ENCODE results near the gene FOLR2.
"Not testable (repeated sequence)": the region's sequence is repeated elsewhere in the genome, so short reads cannot be mapped to it uniquely, and the experiment has no call there.

FOLR2 gene

GRCh38 chr11:72179804-72180396 lies 36.7 kb upstream of the FOLR2 start:
- Histone ChIP-seq H3K4me2 (ENCODE audit: low read depth, low read length, poor library complexity, severe bottlenecking) (no peak overlapping the region), H3K9me2 (replicated peaks; ENCODE audit: insufficient read depth, low read length) (no peaks in the 10 kb centered on the region), H3F3A (ENCODE audit: insufficient read depth) (no peaks in the 10 kb centered on the region), H4K20me1 (ENCODE audit: low read depth, low read length) (no peaks in the 10 kb centered on the region), H3K27ac (ENCODE audit: low read depth, low read length) (no peak overlapping the region), H3K9ac (ENCODE audit: low read length) (no peak overlapping the region), H3K27me3 (ENCODE audit: low read length) (no peaks in the 10 kb centered on the region), H2AFZ (ENCODE audit: low read depth, low read length, severe bottlenecking) (no peak overlapping the region), H3K36me3 (ENCODE audit: low read length) (no peaks in the 10 kb centered on the region), H3K9me3 (ENCODE audit: insufficient read depth, low read length) (no peaks in the 10 kb centered on the region), H3K79me2 (ENCODE audit: insufficient read depth, low read length) (no peaks in the 10 kb centered on the region), H3K4me3 (ENCODE audit: insufficient read depth, low read length, poor library complexity, severe bottlenecking) (no peak overlapping the region)
- TF ChIP-seq EZH2phosphoT487 (conservative IDR thresholded peaks at IDR 0.05; ENCODE audit: low read length) (no peak), CTCF (IDR thresholded peaks at IDR 0.05; ENCODE audit: insufficient read depth, low read length, poor library complexity, severe bottlenecking) (no peak)

DNA sequence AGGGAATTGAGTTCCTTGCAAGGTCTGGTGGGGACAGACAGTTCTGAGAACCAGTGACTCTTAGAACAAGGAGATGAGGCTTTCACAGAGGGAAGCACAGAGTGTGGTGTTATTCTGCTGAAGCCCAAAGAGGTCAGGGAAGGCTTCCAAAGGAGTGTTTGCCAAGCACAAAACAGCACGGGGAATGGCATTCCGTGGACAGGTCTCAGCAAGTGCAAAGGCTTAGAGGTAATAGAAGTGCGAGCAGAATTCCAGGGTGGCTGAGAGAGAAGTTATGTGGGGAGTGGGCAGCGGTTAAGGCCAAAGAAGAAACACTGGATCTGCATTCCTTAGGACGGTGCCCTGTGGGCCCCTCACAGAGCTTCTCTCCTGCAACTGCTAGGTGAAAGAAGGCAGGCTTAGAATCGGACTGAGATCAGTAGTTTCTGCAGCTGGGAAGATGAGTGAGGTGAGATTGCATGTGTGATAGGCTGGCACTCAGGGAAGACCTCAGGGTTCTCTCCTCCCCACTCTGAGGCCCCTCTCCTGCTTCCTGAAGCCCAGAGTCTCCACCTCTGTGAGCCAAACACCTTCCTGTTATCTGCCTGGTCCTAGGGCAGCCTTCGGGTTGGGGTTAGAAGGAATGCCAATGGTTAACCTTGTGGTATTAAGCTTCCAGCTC lies 35.6 kb upstream of the FOLR2 start:
- H4K20me1 ChIP-seq (ENCODE audit: low read depth, low read length); H3K9me3 ChIP-seq (ENCODE audit: insufficient read depth, low read length); H3K36me3 ChIP-seq (ENCODE audit: low read length); H3K79me2 ChIP-seq (ENCODE audit: insufficient read depth, low read length); H3K9me2 ChIP-seq (replicated peaks; ENCODE audit: insufficient read depth, low read length); H2AFZ ChIP-seq (ENCODE audit: low read depth, low read length, severe bottlenecking); H3K4me2 ChIP-seq (ENCODE audit: low read depth, low read length, poor library complexity, severe bottlenecking); H3K4me3 ChIP-seq (ENCODE audit: insufficient read depth, low read length, poor library complexity, severe bottlenecking); H3K27ac ChIP-seq (ENCODE audit: low read depth, low read length); H3K9ac ChIP-seq (ENCODE audit: low read length); H3K27me3 ChIP-seq (ENCODE audit: low read length); H3F3A ChIP-seq (ENCODE audit: insufficient read depth): not testable (repeated sequence)

DNA sequence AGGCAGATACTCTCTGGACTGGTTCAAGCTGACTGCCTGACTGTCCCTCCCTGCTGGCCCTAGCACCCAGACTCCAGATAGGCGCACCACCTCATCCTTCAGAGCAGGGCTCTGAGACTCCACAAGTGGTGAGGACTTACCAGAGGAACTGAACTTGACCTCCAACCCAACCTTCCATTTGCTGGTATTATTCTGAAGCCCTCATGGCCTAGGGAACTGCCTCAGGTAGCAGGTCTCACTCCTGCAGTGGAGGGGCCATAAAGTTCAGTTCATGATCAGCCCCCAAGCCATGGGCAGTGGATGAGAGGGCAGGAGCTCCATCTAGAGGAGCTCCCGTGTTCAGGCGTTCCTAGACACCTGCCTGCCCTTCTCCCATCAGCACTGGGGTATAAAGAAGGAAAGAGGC lies 35.0 kb upstream of the FOLR2 start:
- H3K27me3 ChIP-seq (ENCODE audit: low read length); H3K4me2 ChIP-seq (ENCODE audit: low read depth, low read length, poor library complexity, severe bottlenecking); H3K9ac ChIP-seq (ENCODE audit: low read length); H3K27ac ChIP-seq (ENCODE audit: low read depth, low read length); H3K36me3 ChIP-seq (ENCODE audit: low read length); H3F3A ChIP-seq (ENCODE audit: insufficient read depth); H3K79me2 ChIP-seq (ENCODE audit: insufficient read depth, low read length); H4K20me1 ChIP-seq (ENCODE audit: low read depth, low read length); H3K9me3 ChIP-seq (ENCODE audit: insufficient read depth, low read length); H3K4me3 ChIP-seq (ENCODE audit: insufficient read depth, low read length, poor library complexity, severe bottlenecking); H3K9me2 ChIP-seq (replicated peaks; ENCODE audit: insufficient read depth, low read length); H2AFZ ChIP-seq (ENCODE audit: low read depth, low read length, severe bottlenecking): not testable (repeated sequence)

DNA sequence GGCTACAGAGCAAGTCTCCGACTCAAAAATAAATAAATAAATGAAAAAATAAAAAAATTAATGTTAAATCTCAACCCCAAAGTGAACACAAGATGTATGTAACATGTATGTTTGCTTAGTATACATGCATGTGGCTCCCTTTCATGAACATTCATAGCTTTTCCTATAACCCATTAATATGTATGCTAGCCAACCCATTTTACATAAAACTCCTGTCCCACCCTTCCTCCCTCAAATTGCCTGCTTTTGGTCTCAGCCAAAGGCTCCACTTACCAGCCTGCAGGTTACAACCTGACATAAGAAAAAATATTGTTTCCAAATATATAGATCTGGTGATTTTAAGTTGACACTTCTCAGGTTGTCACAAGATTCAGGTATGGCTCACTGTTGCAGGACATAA lies 28.3 kb upstream of the FOLR2 start:
- Histone ChIP-seq H3F3A (ENCODE audit: insufficient read depth) (no peaks in the 10 kb centered on the region), H3K4me2 (ENCODE audit: low read depth, low read length, poor library complexity, severe bottlenecking) (no peak overlapping the region), H3K9me2 (replicated peaks; ENCODE audit: insufficient read depth, low read length) (no peaks in the 10 kb centered on the region), H3K9ac (ENCODE audit: low read length) (no peak overlapping the region), H3K27ac (ENCODE audit: low read depth, low read length) (no peak overlapping the region), H3K36me3 (ENCODE audit: low read length) (no peaks in the 10 kb centered on the region), H3K79me2 (ENCODE audit: insufficient read depth, low read length) (no peaks in the 10 kb centered on the region), H3K9me3 (ENCODE audit: insufficient read depth, low read length) (no peaks in the 10 kb centered on the region), H4K20me1 (ENCODE audit: low read depth, low read length) (no peaks in the 10 kb centered on the region), H2AFZ (ENCODE audit: low read depth, low read length, severe bottlenecking) (no peak overlapping the region), H3K4me3 (ENCODE audit: insufficient read depth, low read length, poor library complexity, severe bottlenecking) (no peak overlapping the region), H3K27me3 (ENCODE audit: low read length) (no peaks in the 10 kb centered on the region)
- no peak for TF ChIP-seq EZH2phosphoT487 (conservative IDR thresholded peaks at IDR 0.05; ENCODE audit: low read length)
